22Rv1 (cell line): Measurements from ENCODE around the gene SLC1A2.

ENCODE experiments used
- ZFX ChIP-seq: fragments of 450-650 bp; IDR thresholded peaks from 2 replicates; pipeline ENCODE4 v1.6.1; 2017; ENCODE audit warnings: antibody characterized with exemption, borderline replicate concordance
- TF ChIP-seq, protein P1 (sequence below): fragments of 450-650 bp; IDR thresholded peaks from 2 replicates; pipeline ENCODE4 v1.5.1; 2017; ENCODE audit warnings: mild to moderate bottlenecking

DNA sequence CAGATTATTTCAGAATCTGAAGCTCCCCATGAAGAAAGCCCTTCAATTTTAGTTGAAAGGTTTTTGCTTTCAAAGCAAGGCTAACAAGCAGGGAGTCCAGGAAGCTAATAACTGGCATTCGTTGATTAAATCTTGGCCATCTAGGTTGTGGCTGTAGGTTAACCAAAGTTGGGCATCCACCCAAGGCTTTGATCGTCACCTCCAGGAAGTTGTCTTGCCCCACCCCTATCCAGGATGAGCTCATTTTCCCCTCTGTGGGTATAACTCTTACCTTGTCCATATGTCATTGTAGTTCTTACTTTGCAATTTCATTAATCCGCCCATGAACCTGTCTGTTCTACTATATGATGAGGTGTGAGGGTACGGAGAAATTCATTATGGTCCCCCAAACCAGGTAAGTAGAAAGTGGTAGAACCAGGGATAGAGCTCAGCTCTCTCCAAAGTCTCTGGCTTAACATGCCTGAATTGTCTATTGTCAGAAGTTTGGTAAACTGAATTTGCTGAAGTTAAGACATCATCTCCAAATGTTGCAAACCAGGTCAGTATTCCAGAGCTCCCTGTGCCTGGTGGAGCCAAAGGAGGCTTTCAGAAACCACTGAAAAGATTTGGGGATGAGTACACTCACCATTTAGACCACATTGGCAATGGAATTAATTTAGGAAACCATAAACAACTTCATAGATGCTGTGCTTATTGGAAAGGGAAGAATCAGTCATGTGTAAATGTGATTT is 183.3 kb downstream of the SLC1A2 start:
- TF ChIP-seq, protein P1, sequence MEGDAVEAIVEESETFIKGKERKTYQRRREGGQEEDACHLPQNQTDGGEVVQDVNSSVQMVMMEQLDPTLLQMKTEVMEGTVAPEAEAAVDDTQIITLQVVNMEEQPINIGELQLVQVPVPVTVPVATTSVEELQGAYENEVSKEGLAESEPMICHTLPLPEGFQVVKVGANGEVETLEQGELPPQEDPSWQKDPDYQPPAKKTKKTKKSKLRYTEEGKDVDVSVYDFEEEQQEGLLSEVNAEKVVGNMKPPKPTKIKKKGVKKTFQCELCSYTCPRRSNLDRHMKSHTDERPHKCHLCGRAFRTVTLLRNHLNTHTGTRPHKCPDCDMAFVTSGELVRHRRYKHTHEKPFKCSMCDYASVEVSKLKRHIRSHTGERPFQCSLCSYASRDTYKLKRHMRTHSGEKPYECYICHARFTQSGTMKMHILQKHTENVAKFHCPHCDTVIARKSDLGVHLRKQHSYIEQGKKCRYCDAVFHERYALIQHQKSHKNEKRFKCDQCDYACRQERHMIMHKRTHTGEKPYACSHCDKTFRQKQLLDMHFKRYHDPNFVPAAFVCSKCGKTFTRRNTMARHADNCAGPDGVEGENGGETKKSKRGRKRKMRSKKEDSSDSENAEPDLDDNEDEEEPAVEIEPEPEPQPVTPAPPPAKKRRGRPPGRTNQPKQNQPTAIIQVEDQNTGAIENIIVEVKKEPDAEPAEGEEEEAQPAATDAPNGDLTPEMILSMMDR: no peak
- TF ChIP-seq ZFX: no peak
